Liver (tissue), 9 donors: Measurements from ENCODE around the gene PILRB. TPM values are rescaled to one million over a fixed set of nuclear protein-coding genes. Genes with fewer than 3 reads are reported as not detected.
"Not testable (repeated sequence)": the region's sequence is repeated elsewhere in the genome, so short reads cannot be mapped to it uniquely, and the experiment has no call there.

Experiments
- DNase-seq: peaks from one replicate; pipeline ENCODE4 v3.0.0-alpha.2; 2017; ENCODE audit warnings: low spot score
- H3K27ac ChIP-seq, 2 donors: one replicate each; pipeline ENCODE4 v1.7.0; 2013; ENCODE audit warnings: inconsistent platforms in 2 of 2, low read length in 2 of 2, control low read depth in 1 of 2, low read depth in 1 of 2, mild to moderate bottlenecking in 1 of 2
- H3K27me3 ChIP-seq, 4 donors: one replicate each; pipeline versions ENCODE4 v1.6.1 to v1.7.0; 2013; ENCODE audit warnings: low read length in 3 of 4, inconsistent platforms in 1 of 4, mild to moderate bottlenecking in 1 of 4, moderate library complexity in 1 of 4; ENCODE audit not compliant: control insufficient read depth in 4 of 4, insufficient read depth in 4 of 4
- H3K36me3 ChIP-seq, 4 donors: one replicate each; pipeline versions ENCODE4 v1.6.1 to v1.7.0; 2013; ENCODE audit warnings: low read length in 3 of 4, mild to moderate bottlenecking in 3 of 4, low read depth in 1 of 4, moderate library complexity in 1 of 4; ENCODE audit not compliant: control insufficient read depth in 4 of 4, insufficient read depth in 3 of 4
- H3K4me1 ChIP-seq, 4 donors: one replicate each; pipeline versions ENCODE4 v1.6.1 to v1.7.0; 2013; ENCODE audit warnings: low read length in 3 of 4, mild to moderate bottlenecking in 3 of 4, moderate library complexity in 1 of 4; ENCODE audit not compliant: control insufficient read depth in 4 of 4, insufficient read depth in 4 of 4
- H3K4me3 ChIP-seq, 3 donors: one replicate each; pipeline versions ENCODE4 v1.6.1 to v1.7.0; 2013; ENCODE audit warnings: low read length in 3 of 3, control low read depth in 1 of 3, low read depth in 1 of 3, mild to moderate bottlenecking in 1 of 3
- H3K9ac ChIP-seq, 2 donors: one replicate each; pipeline ENCODE4 v1.7.0; 2013; ENCODE audit warnings: low read length in 2 of 2, mild to moderate bottlenecking in 2 of 2, moderate library complexity in 2 of 2, control low read depth in 1 of 2, low read depth in 1 of 2
- H3K9me3 ChIP-seq, 4 donors: one replicate each; pipeline versions ENCODE4 v1.6.1 to v1.7.0; 2013; ENCODE audit warnings: low read length in 3 of 4; ENCODE audit not compliant: control insufficient read depth in 4 of 4
- EGR1 ChIP-seq, 2 donors: IDR thresholded peaks; 2 replicates each; pipeline ENCODE4 v1.6.1; 2016 to 2018; ENCODE audit warnings: antibody characterized with exemption in 2 of 2, low read depth in 2 of 2
- FOXA1 ChIP-seq: IDR thresholded peaks from 2 replicates; pipeline ENCODE4 v1.6.1; 2016; ENCODE audit warnings: antibody characterized with exemption
- FOXA2 ChIP-seq: IDR thresholded peaks from 2 replicates; pipeline ENCODE4 v1.6.1; 2016; ENCODE audit warnings: antibody characterized with exemption
- GABPA ChIP-seq, 2 donors: IDR thresholded peaks in 1 of 2; conservative IDR thresholded peaks in 1 of 2; 2 replicates each; pipeline ENCODE4 v1.6.1; 2016; ENCODE audit warnings: antibody characterized with exemption in 2 of 2, mild to moderate bottlenecking in 1 of 2, moderate library complexity in 1 of 2
- HNF4A ChIP-seq, 2 donors: conservative IDR thresholded peaks; 2 replicates each; pipeline ENCODE4 v1.6.1; 2016; ENCODE audit warnings: antibody characterized with exemption in 2 of 2, mild to moderate bottlenecking in 2 of 2
- HNF4G ChIP-seq: IDR thresholded peaks from 2 replicates; pipeline ENCODE4 v1.6.1; 2016; ENCODE audit warnings: antibody characterized with exemption
- JUND ChIP-seq, 2 donors: IDR thresholded peaks; 2 replicates each; pipeline ENCODE4 v1.6.1; 2016; ENCODE audit warnings: antibody characterized with exemption in 2 of 2
- RAD21 ChIP-seq, 2 donors: IDR thresholded peaks; 2 replicates each; pipeline ENCODE4 v1.6.1; 2016; ENCODE audit warnings: antibody characterized with exemption in 2 of 2, mild to moderate bottlenecking in 2 of 2
- RXRA ChIP-seq, 2 donors: IDR thresholded peaks; 2 replicates each; pipeline ENCODE4 v1.6.1; 2017 to 2018; ENCODE audit warnings: antibody characterized with exemption in 2 of 2, mild to moderate bottlenecking in 1 of 2
- TAF1 ChIP-seq: conservative IDR thresholded peaks from 2 replicates; pipeline ENCODE4 v1.6.1; 2016; ENCODE audit warnings: antibody characterized with exemption, mild to moderate bottlenecking
- WGBS: extraction: QIAGEN DNeasy Blood & Tissue Kit; methylation state at CpG from one replicate; pipeline ENCODE4 v1.1.7; 2013; 5-methylcytosine and 5-hydroxymethylcytosine counted together
- polyA plus RNA-seq, 2 donors: library from polyadenylated mRNA; stranded (reverse) in 1 of 2; unstranded in 1 of 2; fragments of 200-250 nt in 1 of 2; fragments of >200 nt in 1 of 2; fragmentation: Nextera tagmentation in 1 of 2; extraction: Ambion mirVana in 1 of 2; gene quantifications; one replicate each; pipeline versions ENCODE4 v1.2.1 to v1.2.3, GENCODE V29; 2013 to 2015
- total RNA-seq, 2 donors: library from RNA; depleted of rRNA; stranded (reverse); fragments of >200 nt; gene quantifications; one replicate each; pipeline ENCODE4 v1.2.3, GENCODE V29; 2014
- TF ChIP-seq, protein P1 (sequence below): IDR thresholded peaks from 2 replicates; pipeline ENCODE4 v1.6.1; 2016; ENCODE audit warnings: antibody characterized with exemption, mild to moderate bottlenecking
- TF ChIP-seq, protein P2 (sequence below): IDR thresholded peaks from 2 replicates; pipeline ENCODE4 v1.6.1; 2016; ENCODE audit warnings: antibody characterized with exemption
- TF ChIP-seq, protein P3 (sequence below): fragments of 150-350 bp; IDR thresholded peaks from 2 replicates; pipeline ENCODE4 v1.5.1; 2017; ENCODE audit warnings: improper control_type of control experiment, low read depth, low read length; ENCODE audit not compliant: missing input control
- TF ChIP-seq, protein P4 (sequence below): IDR thresholded peaks from 2 replicates; pipeline ENCODE4 v1.6.1; 2016; ENCODE audit warnings: antibody characterized with exemption
- donor health status: healthy.
- donor health status: healthy.
- donor health status: healthy.
- donor health status: healthy.
- donor health status: healthy.

The PILRB gene
- total and polyA plus RNA-seq, 4 donors: 6.0 to 50.8 (median 14.3) TPM

DNA sequence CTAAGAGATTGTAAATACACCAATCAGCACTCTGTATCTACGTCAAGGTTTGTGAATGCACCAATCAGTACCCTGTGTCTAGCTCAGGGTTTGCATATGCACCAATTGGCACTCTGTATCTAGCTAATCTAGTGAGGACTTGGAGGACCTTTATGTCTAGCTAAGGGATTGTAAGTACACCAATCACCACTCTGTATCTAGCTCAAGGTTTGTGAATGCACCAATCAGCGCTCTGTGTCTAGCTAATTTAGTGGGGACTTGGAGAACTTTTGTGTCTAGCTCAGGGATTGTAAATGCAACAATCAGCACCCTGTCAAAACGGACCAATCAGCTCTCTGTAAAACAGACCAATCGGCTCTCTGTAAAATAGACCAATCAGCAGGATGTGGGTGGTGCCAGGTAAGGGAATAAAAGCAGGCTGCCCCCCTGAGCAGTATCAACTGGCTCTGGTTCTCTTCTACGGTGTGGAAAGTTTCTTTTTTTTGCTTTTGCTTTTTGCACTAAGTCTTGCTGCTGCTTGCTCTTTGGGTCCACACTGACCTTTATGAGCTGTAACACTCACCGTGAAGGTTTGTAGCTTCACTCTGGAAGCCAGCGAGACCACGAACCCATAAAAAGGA lies 24.4 kb downstream of the PILRB start:
- not testable (repeated sequence) for H3K9ac ChIP-seq, H3K27ac ChIP-seq, H3K4me3 ChIP-seq, H3K9me3 ChIP-seq, H3K36me3 ChIP-seq, H3K27me3 ChIP-seq, H3K4me1 ChIP-seq, DNase-seq
- WGBS: 85% methylated on average over 8 of the region's 8 CpGs

DNA sequence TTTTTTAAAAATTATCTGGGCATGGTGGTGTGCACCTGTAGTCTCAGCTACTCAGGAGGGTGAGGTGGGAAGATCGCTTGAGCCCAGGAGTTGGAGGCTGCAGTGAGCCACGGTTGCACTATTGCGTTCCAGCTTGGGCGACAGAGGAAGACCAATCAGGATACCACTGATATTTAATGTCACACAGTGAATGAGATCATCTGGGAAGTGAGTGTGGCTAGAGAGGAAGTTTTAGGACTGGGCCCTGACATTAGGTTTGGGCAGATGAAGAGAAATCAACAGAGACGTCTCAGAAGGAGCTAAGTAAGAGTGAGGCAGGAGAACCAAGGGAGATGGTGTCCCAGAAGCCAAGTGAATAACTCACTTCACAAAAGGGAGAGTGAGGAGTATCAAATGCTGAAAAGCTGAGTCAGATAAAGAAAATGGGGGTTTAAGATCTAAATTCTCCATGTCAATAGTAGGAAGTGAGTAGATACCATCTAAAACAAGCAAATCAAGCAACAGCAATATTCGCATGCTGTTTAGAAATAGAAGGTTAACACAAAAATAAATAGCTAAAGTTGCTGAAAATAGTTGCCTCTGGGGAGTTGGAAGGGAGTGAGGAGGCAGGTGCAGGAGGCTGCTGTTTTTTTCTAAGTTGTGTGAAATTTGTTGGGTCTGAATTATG lies 26.8 kb downstream of the PILRB start:
- no peak for DNase-seq
- no peak overlapping the region for H3K4me3 ChIP-seq
- H3K27me3 ChIP-seq: no peaks in the 10 kb centered on the region
- H3K36me3 ChIP-seq: no peaks in the 10 kb centered on the region
- TF ChIP-seq JUND (IDR thresholded peaks at IDR 0.05): no peak
- TF ChIP-seq HNF4A (conservative IDR thresholded peaks at IDR 0.05): no peak
- no peak for TF ChIP-seq RXRA (IDR thresholded peaks at IDR 0.05)
- no peak for TF ChIP-seq HNF4G
- no peak for TF ChIP-seq GABPA (IDR thresholded peaks at IDR 0.05 in 1 of 2, conservative IDR thresholded peaks at IDR 0.05 in 1 of 2)
- TF ChIP-seq, protein P1, sequence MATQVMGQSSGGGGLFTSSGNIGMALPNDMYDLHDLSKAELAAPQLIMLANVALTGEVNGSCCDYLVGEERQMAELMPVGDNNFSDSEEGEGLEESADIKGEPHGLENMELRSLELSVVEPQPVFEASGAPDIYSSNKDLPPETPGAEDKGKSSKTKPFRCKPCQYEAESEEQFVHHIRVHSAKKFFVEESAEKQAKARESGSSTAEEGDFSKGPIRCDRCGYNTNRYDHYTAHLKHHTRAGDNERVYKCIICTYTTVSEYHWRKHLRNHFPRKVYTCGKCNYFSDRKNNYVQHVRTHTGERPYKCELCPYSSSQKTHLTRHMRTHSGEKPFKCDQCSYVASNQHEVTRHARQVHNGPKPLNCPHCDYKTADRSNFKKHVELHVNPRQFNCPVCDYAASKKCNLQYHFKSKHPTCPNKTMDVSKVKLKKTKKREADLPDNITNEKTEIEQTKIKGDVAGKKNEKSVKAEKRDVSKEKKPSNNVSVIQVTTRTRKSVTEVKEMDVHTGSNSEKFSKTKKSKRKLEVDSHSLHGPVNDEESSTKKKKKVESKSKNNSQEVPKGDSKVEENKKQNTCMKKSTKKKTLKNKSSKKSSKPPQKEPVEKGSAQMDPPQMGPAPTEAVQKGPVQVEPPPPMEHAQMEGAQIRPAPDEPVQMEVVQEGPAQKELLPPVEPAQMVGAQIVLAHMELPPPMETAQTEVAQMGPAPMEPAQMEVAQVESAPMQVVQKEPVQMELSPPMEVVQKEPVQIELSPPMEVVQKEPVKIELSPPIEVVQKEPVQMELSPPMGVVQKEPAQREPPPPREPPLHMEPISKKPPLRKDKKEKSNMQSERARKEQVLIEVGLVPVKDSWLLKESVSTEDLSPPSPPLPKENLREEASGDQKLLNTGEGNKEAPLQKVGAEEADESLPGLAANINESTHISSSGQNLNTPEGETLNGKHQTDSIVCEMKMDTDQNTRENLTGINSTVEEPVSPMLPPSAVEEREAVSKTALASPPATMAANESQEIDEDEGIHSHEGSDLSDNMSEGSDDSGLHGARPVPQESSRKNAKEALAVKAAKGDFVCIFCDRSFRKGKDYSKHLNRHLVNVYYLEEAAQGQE: no peak
- TF ChIP-seq, protein P2, sequence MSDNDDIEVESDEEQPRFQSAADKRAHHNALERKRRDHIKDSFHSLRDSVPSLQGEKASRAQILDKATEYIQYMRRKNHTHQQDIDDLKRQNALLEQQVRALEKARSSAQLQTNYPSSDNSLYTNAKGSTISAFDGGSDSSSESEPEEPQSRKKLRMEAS: no peak
- TF ChIP-seq FOXA1: no peak
- TF ChIP-seq RAD21 (IDR thresholded peaks at IDR 0.05): no peak
- no peak for TF ChIP-seq TAF1
- no peak for TF ChIP-seq EGR1 (IDR thresholded peaks at IDR 0.05; ENCODE audit: low read depth in 2 of 2)
- TF ChIP-seq, protein P3, sequence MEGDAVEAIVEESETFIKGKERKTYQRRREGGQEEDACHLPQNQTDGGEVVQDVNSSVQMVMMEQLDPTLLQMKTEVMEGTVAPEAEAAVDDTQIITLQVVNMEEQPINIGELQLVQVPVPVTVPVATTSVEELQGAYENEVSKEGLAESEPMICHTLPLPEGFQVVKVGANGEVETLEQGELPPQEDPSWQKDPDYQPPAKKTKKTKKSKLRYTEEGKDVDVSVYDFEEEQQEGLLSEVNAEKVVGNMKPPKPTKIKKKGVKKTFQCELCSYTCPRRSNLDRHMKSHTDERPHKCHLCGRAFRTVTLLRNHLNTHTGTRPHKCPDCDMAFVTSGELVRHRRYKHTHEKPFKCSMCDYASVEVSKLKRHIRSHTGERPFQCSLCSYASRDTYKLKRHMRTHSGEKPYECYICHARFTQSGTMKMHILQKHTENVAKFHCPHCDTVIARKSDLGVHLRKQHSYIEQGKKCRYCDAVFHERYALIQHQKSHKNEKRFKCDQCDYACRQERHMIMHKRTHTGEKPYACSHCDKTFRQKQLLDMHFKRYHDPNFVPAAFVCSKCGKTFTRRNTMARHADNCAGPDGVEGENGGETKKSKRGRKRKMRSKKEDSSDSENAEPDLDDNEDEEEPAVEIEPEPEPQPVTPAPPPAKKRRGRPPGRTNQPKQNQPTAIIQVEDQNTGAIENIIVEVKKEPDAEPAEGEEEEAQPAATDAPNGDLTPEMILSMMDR: no peak
- no peak for TF ChIP-seq FOXA2
- TF ChIP-seq, protein P4, sequence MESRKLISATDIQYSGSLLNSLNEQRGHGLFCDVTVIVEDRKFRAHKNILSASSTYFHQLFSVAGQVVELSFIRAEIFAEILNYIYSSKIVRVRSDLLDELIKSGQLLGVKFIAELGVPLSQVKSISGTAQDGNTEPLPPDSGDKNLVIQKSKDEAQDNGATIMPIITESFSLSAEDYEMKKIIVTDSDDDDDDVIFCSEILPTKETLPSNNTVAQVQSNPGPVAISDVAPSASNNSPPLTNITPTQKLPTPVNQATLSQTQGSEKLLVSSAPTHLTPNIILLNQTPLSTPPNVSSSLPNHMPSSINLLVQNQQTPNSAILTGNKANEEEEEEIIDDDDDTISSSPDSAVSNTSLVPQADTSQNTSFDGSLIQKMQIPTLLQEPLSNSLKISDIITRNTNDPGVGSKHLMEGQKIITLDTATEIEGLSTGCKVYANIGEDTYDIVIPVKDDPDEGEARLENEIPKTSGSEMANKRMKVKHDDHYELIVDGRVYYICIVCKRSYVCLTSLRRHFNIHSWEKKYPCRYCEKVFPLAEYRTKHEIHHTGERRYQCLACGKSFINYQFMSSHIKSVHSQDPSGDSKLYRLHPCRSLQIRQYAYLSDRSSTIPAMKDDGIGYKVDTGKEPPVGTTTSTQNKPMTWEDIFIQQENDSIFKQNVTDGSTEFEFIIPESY: no peak
- H3K4me1 ChIP-seq: no peaks in the 10 kb centered on the region
- H3K27ac ChIP-seq: no peak overlapping the region
- H3K9me3 ChIP-seq: no peaks in the 10 kb centered on the region
- H3K9ac ChIP-seq: no peak overlapping the region
- 86% methylated on average over 6 of the region's 6 CpGs for WGBS
